K562 (cell line): ENCODE data around the gene KISS1R. TPM values are rescaled to one million over a fixed set of nuclear protein-coding genes. Genes with fewer than 3 reads are reported as not detected.

Experiments used
- ATAC-seq: fragments of 200-7000 bp; cut with Tn5 transposase; 3 replicates; pipeline ENCODE4 v1.9.1; 2020; ENCODE audit warnings: moderate library complexity
- BruUV-seq: library from RNA; stranded (reverse); fragments of 400-500 nt; replicated peaks from 2 replicates; lab custom pipeline; 2021; lab: Mats Ljungman, UMichigan
- CTCF ChIA-PET: fragments of 300-600 bp; formaldehyde crosslinking; extraction: SDS; loops from one replicate; lab custom pipeline; 2021; ENCODE audit warnings: low intra/inter-chr PET ratio; lab: Yijun Ruan, JAX
- POLR2A ChIA-PET: fragments of 300-600, 350-650 bp; sonication (Branson Sonifier 250); formaldehyde crosslinking; extraction: SDS; loops from one replicate; lab custom pipeline; 2021; ENCODE audit warnings: antibody characterized with exemption, inconsistent platforms; lab: Yijun Ruan, JAX
- DNase-seq, 4 experiments: peaks; one replicate each; pipeline versions ENCODE4 v3.0.0 to v3.0.0-alpha.2; 2011 to 2018; ENCODE audit warnings: low spot score in 3 of 4, mixed read lengths in 3 of 4; ENCODE audit errors: extremely low read depth in 1 of 4
- FAIRE-seq: peaks from 2 replicates; lab custom pipeline; 2011; peaks lifted over from hg19 to GRCh38; lab: Jason Lieb, UNC
- H2AFZ ChIP-seq: 2 replicates; pipeline ENCODE4 v1.6.0; 2011; ENCODE audit warnings: low read depth, low read length, control low read depth, inconsistent platforms
- H3K27ac ChIP-seq: fragments of 200-600 bp; 3 replicates; pipeline ENCODE4 v1.8.0; 2011; ENCODE audit warnings: low read depth, mild to moderate bottlenecking, control low read depth, inconsistent platforms, low read length, moderate library complexity, mixed read lengths; ENCODE audit errors: extremely low read depth
- H3K27me3 ChIP-seq, 2 experiments: fragments of 300-600 bp in 1 of 2; 2 replicates in 1 of 2; 3 replicates in 1 of 2; pipeline versions ENCODE4 v1.6.0 to v1.8.0; 2011; ENCODE audit warnings: inconsistent platforms in 2 of 2, low read length in 2 of 2, mild to moderate bottlenecking in 1 of 2, mixed read lengths in 1 of 2, moderate library complexity in 1 of 2; ENCODE audit not compliant: control insufficient read depth in 2 of 2, insufficient read depth in 2 of 2
- H3K36me3 ChIP-seq: fragments of 300-600 bp; 3 replicates; pipeline ENCODE4 v1.8.0; 2011; ENCODE audit warnings: mild to moderate bottlenecking, low read length, inconsistent platforms; ENCODE audit not compliant: control insufficient read depth, insufficient read depth
- H3K4me1 ChIP-seq, 2 experiments: fragments of 200-600 bp in 1 of 2; replicated peaks in 1 of 2; 2 replicates in 1 of 2; 3 replicates in 1 of 2; pipeline versions ENCODE4 v1.5.1 to v1.8.0; 2011; ENCODE audit warnings: inconsistent platforms in 2 of 2, low read length in 2 of 2, mild to moderate bottlenecking in 1 of 2, mixed read lengths in 1 of 2, moderate library complexity in 1 of 2; ENCODE audit not compliant: control insufficient read depth in 2 of 2, insufficient read depth in 2 of 2
- H3K4me2 ChIP-seq: 2 replicates; pipeline ENCODE4 v1.6.1; 2011; ENCODE audit warnings: low read length, control low read depth, inconsistent platforms, mixed read lengths; ENCODE audit not compliant: insufficient read depth
- H3K4me3 ChIP-seq: fragments of 200-600 bp; sonication (generic), shearing (Covaris generic); 2 replicates; pipeline ENCODE4 v1.5.1; 2016; ENCODE audit warnings: control low read depth, inconsistent platforms
- H3K79me2 ChIP-seq: fragments of 200-600 bp; 3 replicates; pipeline ENCODE4 v1.8.0; 2011; ENCODE audit warnings: low read length, inconsistent platforms; ENCODE audit not compliant: control insufficient read depth, insufficient read depth
- H3K9ac ChIP-seq, 2 experiments: 2 replicates each; pipeline versions ENCODE4 v1.6.0 to v1.6.1; 2011; ENCODE audit warnings: low read depth in 2 of 2, low read length in 2 of 2, control low read depth in 1 of 2, inconsistent platforms in 1 of 2, mild to moderate bottlenecking in 1 of 2, mixed read lengths in 1 of 2; ENCODE audit not compliant: insufficient read depth in 1 of 2
- H3K9me1 ChIP-seq: one replicate; pipeline ENCODE4 v1.6.0; 2011; ENCODE audit warnings: inconsistent platforms, mild to moderate bottlenecking, low read length, moderate library complexity; ENCODE audit not compliant: control insufficient read depth, insufficient read depth
- H3K9me3 ChIP-seq: replicated peaks from 2 replicates; pipeline ENCODE4 v1.5.1; 2011; ENCODE audit warnings: low read depth, low read length, inconsistent platforms; ENCODE audit not compliant: control insufficient read depth, insufficient read depth
- H4K20me1 ChIP-seq: replicated peaks from 2 replicates; pipeline ENCODE4 v1.6.1; 2011; ENCODE audit warnings: low read length, inconsistent platforms, mixed read lengths; ENCODE audit not compliant: control insufficient read depth, insufficient read depth
- ARID4B ChIP-seq: sonication (generic); formaldehyde crosslinking; IDR thresholded peaks from 2 replicates; pipeline ENCODE4 v1.8.0; 2022; ENCODE audit warnings: mild to moderate bottlenecking, missing genetic modification reagents
- KDM4B ChIP-seq, 2 experiments: fragments of 450-650 bp in 1 of 2; sonication (generic) in 1 of 2; IDR thresholded peaks; 2 replicates each; pipeline ENCODE4 v1.6.1; 2016 to 2017; ENCODE audit warnings: borderline replicate concordance in 2 of 2, antibody characterized with exemption in 1 of 2, low read depth in 1 of 2, mild to moderate bottlenecking in 1 of 2
- MLLT1 ChIP-seq, 2 experiments: fragments of 450-650 bp; IDR thresholded peaks; 2 replicates each; pipeline ENCODE4 v1.6.1; 2016
- NFRKB ChIP-seq: fragments of 450-650 bp; IDR thresholded peaks from 2 replicates; pipeline ENCODE4 v1.6.1; 2016; ENCODE audit warnings: low read depth
- NR2F6 ChIP-seq: fragments of 450-650 bp; formaldehyde crosslinking; IDR thresholded peaks from 2 replicates; pipeline ENCODE4 v1.4.0; 2020; ENCODE audit warnings: mild to moderate bottlenecking
- NR3C1 ChIP-seq: sonication (generic); formaldehyde crosslinking; IDR thresholded peaks from 2 replicates; pipeline ENCODE4 v1.8.1; 2022; ENCODE audit warnings: missing genetic modification reagents
- POLR2AphosphoS5 ChIP-seq: IDR thresholded peaks from 2 replicates; pipeline ENCODE4 v1.6.1; 2011; ENCODE audit warnings: mild to moderate bottlenecking, low read depth, low read length, moderate library complexity; ENCODE audit not compliant: control insufficient read depth, insufficient read depth
- POLR2B ChIP-seq: fragments of 450-650 bp; IDR thresholded peaks from 2 replicates; pipeline ENCODE4 v1.6.1; 2018; ENCODE audit warnings: low read depth; ENCODE audit not compliant: partially characterized antibody
- PTTG1 ChIP-seq: fragments of 450-650 bp; IDR thresholded peaks from 2 replicates; pipeline ENCODE4 v1.6.1; 2016; ENCODE audit warnings: low read depth, mild to moderate bottlenecking, missing genetic modification characterization, missing compliant biosample characterization
- SIN3A ChIP-seq, 2 experiments: fragments of 150-350 bp in 1 of 2; IDR thresholded peaks; 2 replicates each; pipeline ENCODE4 v1.6.1; 2011 to 2016; ENCODE audit warnings: borderline replicate concordance in 2 of 2, low read depth in 2 of 2, low read length in 2 of 2, mild to moderate bottlenecking in 2 of 2, moderate library complexity in 2 of 2; ENCODE audit not compliant: control insufficient read depth in 1 of 2
- SUPT5H ChIP-seq: fragments of 450-650 bp; IDR thresholded peaks from 2 replicates; pipeline ENCODE4 v1.6.1; 2016
- TBP ChIP-seq: optimal IDR thresholded peaks from 2 replicates; pipeline ENCODE3; 2011; ENCODE audit warnings: low read depth, low read length, improper control_type of control experiment
- ZNF134 ChIP-seq: fragments of 250-450 bp; sonication (Bioruptor Pico); conservative IDR thresholded peaks from 2 replicates; pipeline ENCODE4 v1.4.0; 2020
- ZNF354B ChIP-seq: fragments of 250-450 bp; sonication (Bioruptor Pico); IDR thresholded peaks from 2 replicates; pipeline ENCODE4 v1.4.0; 2020
- ZNF551 ChIP-seq: fragments of 250-450 bp; sonication (Bioruptor Pico); IDR thresholded peaks from 2 replicates; pipeline ENCODE4 v1.5.0; 2021; ENCODE audit warnings: mild to moderate bottlenecking, moderate library complexity
- WGBS: fragments of 100-300 bp; shearing (Covaris generic); methylation state at CpG from one replicate; pipeline ENCODE4 v1.1.6; 2016; ENCODE audit warnings: low coverage, mixed read lengths; ENCODE audit not compliant: insufficient coverage; ENCODE audit errors: missing lambda C conversion rate; 5-methylcytosine and 5-hydroxymethylcytosine counted together
- in situ Hi-C: fragments of 300-500 bp; cut with MboI; formaldehyde crosslinking; loops from 4 replicates; pipeline ENCODE4 v1.15.0; 2018; ENCODE audit warnings: inconsistent platforms, mixed read lengths
- intact Hi-C: fragments of 100-400 bp; cut with micrococcal nuclease; formaldehyde crosslinking; loops from 2 replicates; pipeline ENCODE4 v1.14.2; 2022
- polyA plus RNA-seq, 8 experiments: library from polyadenylated mRNA; depleted of rRNA in 4 of 8; stranded (reverse) in 5 of 8; unstranded in 3 of 8; fragments of >200 nt; fragmentation: Nextera tagmentation in 2 of 8; fragmentation: Illumina TruSeq in 1 of 8; extraction: Ambion mirVana in 2 of 8; extraction: Trizol in 1 of 8; gene quantifications; 2 replicates each; pipeline versions ENCODE4 v1.2.1 to v1.2.3, GENCODE V29; 2011 to 2014; ENCODE audit warnings: inconsistent platforms in 1 of 8, missing spikeins in 1 of 8
- total RNA-seq, 7 experiments: library from RNA; depleted of rRNA in 6 of 7; stranded (reverse); fragments of >200 nt in 6 of 7; fragmentation: Illumina TruSeq in 2 of 7; extraction: Trizol in 2 of 7; gene quantifications; 2 replicates each; pipeline versions ENCODE4 v1.2.1 to v1.2.3, GENCODE V29; 2011 to 2021; ENCODE audit warnings: low replicate concordance in 1 of 7

Gene KISS1R
- total and polyA plus RNA-seq, 9 of the 15 experiments (the other 6 are each of a cell fraction or from before 2014, with no cell fraction given): 0.37 to 39.4 (median 2.0) TPM

GRCh38 chr19:912181-913079 lies 4.7 kb upstream of the KISS1R start:
- ATAC-seq: no peak
- H3K9ac ChIP-seq: peak overlapping the region; percentile 73 to 89; a peak in 3 of 4 replicates
- ChIA-PET POLR2A (no interaction called here), CTCF (no interaction called here)
- intact Hi-C loops: no loop called here
- DNase-seq: peak; percentile 69 to 79 (median 72)
- H3K27me3 ChIP-seq: no peaks in the 10 kb centered on the region
- H2AFZ ChIP-seq: peak overlapping the region; percentile 72; the same call in 1 of the 2 replicates
- H3K79me2 ChIP-seq: peaks cover 70% of the 10 kb centered on the region
- H3K27ac ChIP-seq: peak overlapping the region; percentile 91
- 0% methylated on average over 6 of the region's 69 CpGs for WGBS
- H3K9me1 ChIP-seq: no peaks in the 10 kb centered on the region
- H3K9me3 ChIP-seq: no peaks in the 10 kb centered on the region
- peaks cover 17% of the 10 kb centered on the region; the same call in 2 of the 3 replicates for H3K36me3 ChIP-seq
- in situ Hi-C loops: no loop called here
- no peak for FAIRE-seq
- H3K4me2 ChIP-seq: peak overlapping the region; percentile 77; the same call in 1 of the 2 replicates
- H4K20me1 ChIP-seq: 0 out of 2 replicates have a peak, but pooled peaks cover 4% of the 10 kb centered on the region
- peaks cover 17 to 72% of the 10 kb centered on the region in 2 experiments for H3K4me1 ChIP-seq
- BruUV-seq: no TSS peak
- peak overlapping the region; percentile 96 for H3K4me3 ChIP-seq
- TF ChIP-seq POLR2B (no peak), NR2F6 (no peak), KDM4B (IDR thresholded peaks at IDR 0.05; ENCODE audit: borderline replicate concordance in 2 of 2, low read depth in 1 of 2) (0 out of 4 replicates have a peak, but pooled peaks of 1 of the 2 experiments have one; percentile 32), MLLT1 (IDR thresholded peaks at IDR 0.05) (peak in 1 of 2 experiments; percentile 32; a peak in 1 of 4 replicates), ZNF551 (no peak), PTTG1 (tag) (no peak), SUPT5H (peak; percentile 39), ARID4B (no peak), SIN3A (IDR thresholded peaks at IDR 0.05; ENCODE audit: borderline replicate concordance in 2 of 2, control insufficient read depth in 1 of 2, low read depth in 2 of 2, low read length in 2 of 2) (peak; percentile 27 to 69; a peak in 1 of 4 replicates), NFRKB (peak; percentile 29; the same call in 1 of the 2 replicates), TBP (peak; percentile 17), ZNF134 (CRISPR knock-in tag) (no peak), NR3C1 (CRISPR knock-in tag) (no peak), POLR2AphosphoS5 (peak; percentile 51), ZNF354B (CRISPR knock-in tag) (no peak)
